Measurements from ENCODE around the gene SLC2A8.

- TF ChIP-seq, protein P1, sequence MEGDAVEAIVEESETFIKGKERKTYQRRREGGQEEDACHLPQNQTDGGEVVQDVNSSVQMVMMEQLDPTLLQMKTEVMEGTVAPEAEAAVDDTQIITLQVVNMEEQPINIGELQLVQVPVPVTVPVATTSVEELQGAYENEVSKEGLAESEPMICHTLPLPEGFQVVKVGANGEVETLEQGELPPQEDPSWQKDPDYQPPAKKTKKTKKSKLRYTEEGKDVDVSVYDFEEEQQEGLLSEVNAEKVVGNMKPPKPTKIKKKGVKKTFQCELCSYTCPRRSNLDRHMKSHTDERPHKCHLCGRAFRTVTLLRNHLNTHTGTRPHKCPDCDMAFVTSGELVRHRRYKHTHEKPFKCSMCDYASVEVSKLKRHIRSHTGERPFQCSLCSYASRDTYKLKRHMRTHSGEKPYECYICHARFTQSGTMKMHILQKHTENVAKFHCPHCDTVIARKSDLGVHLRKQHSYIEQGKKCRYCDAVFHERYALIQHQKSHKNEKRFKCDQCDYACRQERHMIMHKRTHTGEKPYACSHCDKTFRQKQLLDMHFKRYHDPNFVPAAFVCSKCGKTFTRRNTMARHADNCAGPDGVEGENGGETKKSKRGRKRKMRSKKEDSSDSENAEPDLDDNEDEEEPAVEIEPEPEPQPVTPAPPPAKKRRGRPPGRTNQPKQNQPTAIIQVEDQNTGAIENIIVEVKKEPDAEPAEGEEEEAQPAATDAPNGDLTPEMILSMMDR (IDR thresholded peaks at IDR 0.05; ENCODE audit: low read length): no peak
- TF ChIP-seq EZH2 (IDR thresholded peaks at IDR 0.05; ENCODE audit: borderline replicate concordance, low read length): no peak
These were observed 24.1 kb downstream of the SLC2A8 start for GRCh38 chr9:127421057-127421456.
